Measurements from ENCODE around the gene CLN3.

Gene CLN3

DNA sequence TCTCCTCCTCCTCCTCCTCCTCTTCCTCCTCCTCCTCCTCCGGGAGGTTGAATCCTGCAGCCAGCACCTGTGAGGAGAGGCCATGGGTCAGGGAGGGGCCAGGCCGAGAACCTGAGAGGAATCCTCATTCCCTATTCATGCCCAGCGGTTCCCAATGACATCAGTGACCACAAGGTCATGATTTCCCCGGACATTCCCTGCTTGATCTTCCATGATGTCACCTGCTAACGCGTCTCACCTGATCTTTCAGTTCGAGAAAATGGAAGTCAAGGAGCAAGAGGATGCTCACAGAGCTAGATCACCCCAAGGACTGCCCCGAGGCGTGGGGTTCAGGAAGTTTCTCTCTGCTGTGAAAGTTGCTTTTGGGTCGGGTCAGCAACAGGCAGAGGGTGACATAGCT lies 8.0 kb upstream of the CLN3 start:
- ChIA-PET POLR2A (no interaction called here), CTCF (no interaction called here)
- no peak for TF ChIP-seq BHLHE40 (IDR thresholded peaks at IDR 0.05; ENCODE audit: borderline replicate concordance)
- TF ChIP-seq CTBP1 (IDR thresholded peaks at IDR 0.05; ENCODE audit: borderline replicate concordance), result no peak
- TF ChIP-seq FOXM1 (IDR thresholded peaks at IDR 0.05; ENCODE audit: borderline replicate concordance), result no peak
- TF ChIP-seq SUZ12 (IDR thresholded peaks at IDR 0.05), result no peak
- DNase-seq (ENCODE audit: extremely low spot score), result no peak

- no peak for DNase-seq (ENCODE audit: extremely low spot score)
- CTCF ChIA-PET, result no interaction called here
- TF ChIP-seq LEF1 (IDR thresholded peaks at IDR 0.05; ENCODE audit: borderline replicate concordance), result no peak
- TF ChIP-seq FOXK2 (IDR thresholded peaks at IDR 0.05), result no peak
- TF ChIP-seq BHLHE40 (IDR thresholded peaks at IDR 0.05; ENCODE audit: borderline replicate concordance), result no peak
- no peak for TF ChIP-seq HDGF (IDR thresholded peaks at IDR 0.05; ENCODE audit: borderline replicate concordance)
- TF ChIP-seq, protein P1, sequence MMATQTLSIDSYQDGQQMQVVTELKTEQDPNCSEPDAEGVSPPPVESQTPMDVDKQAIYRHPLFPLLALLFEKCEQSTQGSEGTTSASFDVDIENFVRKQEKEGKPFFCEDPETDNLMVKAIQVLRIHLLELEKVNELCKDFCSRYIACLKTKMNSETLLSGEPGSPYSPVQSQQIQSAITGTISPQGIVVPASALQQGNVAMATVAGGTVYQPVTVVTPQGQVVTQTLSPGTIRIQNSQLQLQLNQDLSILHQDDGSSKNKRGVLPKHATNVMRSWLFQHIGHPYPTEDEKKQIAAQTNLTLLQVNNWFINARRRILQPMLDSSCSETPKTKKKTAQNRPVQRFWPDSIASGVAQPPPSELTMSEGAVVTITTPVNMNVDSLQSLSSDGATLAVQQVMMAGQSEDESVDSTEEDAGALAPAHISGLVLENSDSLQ (IDR thresholded peaks at IDR 0.05), result no peak
- no peak for TF ChIP-seq FOXA1 (IDR thresholded peaks at IDR 0.05)
- no peak for TF ChIP-seq ARNT (IDR thresholded peaks at IDR 0.05)
- POLR2A ChIA-PET, result no interaction called here
Observed at GRCh38 chr16:28498666-28499381, 7.0 kb upstream of the CLN3 start.

DNA sequence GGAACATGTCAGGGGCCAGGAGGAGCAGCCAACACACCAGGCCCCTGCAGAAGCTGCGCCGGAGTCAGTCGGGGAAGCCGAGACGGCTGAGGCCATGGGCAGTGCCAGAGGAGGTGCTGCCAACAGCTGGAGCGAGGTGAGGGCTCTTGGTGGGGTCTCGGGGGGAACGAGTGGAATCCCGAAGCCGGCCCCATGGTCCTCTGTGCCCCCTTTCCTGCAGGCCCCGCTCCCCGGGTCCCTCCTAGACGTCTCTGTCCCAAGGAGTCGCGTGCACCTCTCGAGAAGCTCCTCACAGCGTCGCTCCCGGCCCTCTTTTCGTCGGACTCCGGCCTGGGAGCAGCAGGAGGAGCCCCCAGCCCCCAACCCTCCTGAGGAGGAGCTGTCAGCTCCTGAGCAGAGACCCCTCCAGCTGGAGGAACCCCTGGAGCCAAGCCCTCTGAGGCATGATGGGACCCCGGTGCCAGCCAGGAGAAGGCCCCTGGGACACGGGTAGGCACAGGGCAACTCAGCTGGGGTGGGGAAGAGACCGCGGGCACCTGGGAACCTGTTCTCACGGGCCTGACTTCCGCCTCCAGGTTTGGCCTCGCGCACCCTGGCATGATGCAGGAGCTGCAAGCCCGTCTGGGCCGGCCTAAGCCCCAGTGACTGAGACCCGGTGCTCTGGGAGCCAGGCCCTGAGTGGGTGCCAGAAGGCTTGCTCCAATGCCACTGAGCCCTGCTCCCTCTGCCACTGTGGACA lies 6.2 kb upstream of the CLN3 start:
- no peak for DNase-seq (ENCODE audit: extremely low spot score)
- TF ChIP-seq TARDBP (IDR thresholded peaks at IDR 0.05), result no peak
- TF ChIP-seq LEF1 (IDR thresholded peaks at IDR 0.05; ENCODE audit: borderline replicate concordance), result no peak
- TF ChIP-seq ELF4 (IDR thresholded peaks at IDR 0.05), result no peak
- TF ChIP-seq HDGF (IDR thresholded peaks at IDR 0.05; ENCODE audit: borderline replicate concordance), result no peak
- no peak for TF ChIP-seq L3MBTL2 (conservative IDR thresholded peaks at IDR 0.05)
- TF ChIP-seq SUZ12 (IDR thresholded peaks at IDR 0.05), result no peak
- TF ChIP-seq BHLHE40 (IDR thresholded peaks at IDR 0.05; ENCODE audit: borderline replicate concordance), result no peak
- TF ChIP-seq ARNT (IDR thresholded peaks at IDR 0.05), result no peak
- TF ChIP-seq, protein P1 (IDR thresholded peaks at IDR 0.05), result no peak
- no peak for TF ChIP-seq NFRKB (IDR thresholded peaks at IDR 0.05)
- TF ChIP-seq ZNF384 (IDR thresholded peaks at IDR 0.05), result no peak
- TF ChIP-seq SP1 (IDR thresholded peaks at IDR 0.05), result no peak
- no peak for TF ChIP-seq FOXM1 (IDR thresholded peaks at IDR 0.05; ENCODE audit: borderline replicate concordance)
- POLR2A ChIA-PET, result no interaction called here
- CTCF ChIA-PET, result no interaction called here

DNA sequence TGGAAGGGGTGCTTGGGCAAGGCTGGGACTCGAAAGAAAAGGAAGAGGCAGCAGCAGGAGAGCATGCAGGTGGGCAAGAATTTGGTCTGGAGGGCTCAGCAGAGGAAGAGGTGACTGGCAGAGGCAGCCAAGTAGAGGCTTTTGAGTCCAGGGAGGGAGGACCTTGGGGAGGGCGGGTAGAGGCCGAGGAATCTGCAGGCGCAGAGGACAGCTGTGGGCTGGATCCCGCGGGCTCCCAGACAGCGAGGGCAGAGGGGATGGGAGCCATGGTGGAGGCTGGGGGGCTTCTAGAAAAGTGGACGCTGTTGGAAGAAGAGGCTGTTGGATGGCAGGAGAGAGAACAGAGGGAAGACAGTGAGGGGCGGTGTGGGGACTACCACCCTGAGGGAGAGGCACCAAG lies 5.5 kb upstream of the CLN3 start:
- no peak for DNase-seq (ENCODE audit: extremely low spot score)
- TF ChIP-seq LEF1 (IDR thresholded peaks at IDR 0.05; ENCODE audit: borderline replicate concordance), result no peak
- TF ChIP-seq ARNT (IDR thresholded peaks at IDR 0.05), result no peak
- no peak for TF ChIP-seq SUZ12 (IDR thresholded peaks at IDR 0.05)
- no peak for TF ChIP-seq SP1 (IDR thresholded peaks at IDR 0.05)
- TF ChIP-seq BHLHE40 (IDR thresholded peaks at IDR 0.05; ENCODE audit: borderline replicate concordance), result no peak
- TF ChIP-seq HDGF (IDR thresholded peaks at IDR 0.05; ENCODE audit: borderline replicate concordance), result no peak
- no peak for TF ChIP-seq TARDBP (IDR thresholded peaks at IDR 0.05)
- TF ChIP-seq, protein P1 (IDR thresholded peaks at IDR 0.05), result no peak
- TF ChIP-seq FOXM1 (IDR thresholded peaks at IDR 0.05; ENCODE audit: borderline replicate concordance), result no peak
- TF ChIP-seq ZNF384 (IDR thresholded peaks at IDR 0.05), result no peak
- TF ChIP-seq FOXA1 (IDR thresholded peaks at IDR 0.05), result no peak
- TF ChIP-seq NFRKB (IDR thresholded peaks at IDR 0.05), result no peak
- TF ChIP-seq CTBP1 (IDR thresholded peaks at IDR 0.05; ENCODE audit: borderline replicate concordance), result no peak
- TF ChIP-seq L3MBTL2 (conservative IDR thresholded peaks at IDR 0.05), result no peak
- no peak for TF ChIP-seq FOXK2 (IDR thresholded peaks at IDR 0.05)
- TF ChIP-seq ELF4 (IDR thresholded peaks at IDR 0.05), result no peak
- POLR2A ChIA-PET, result no interaction called here
- CTCF ChIA-PET, result no interaction called here

DNA sequence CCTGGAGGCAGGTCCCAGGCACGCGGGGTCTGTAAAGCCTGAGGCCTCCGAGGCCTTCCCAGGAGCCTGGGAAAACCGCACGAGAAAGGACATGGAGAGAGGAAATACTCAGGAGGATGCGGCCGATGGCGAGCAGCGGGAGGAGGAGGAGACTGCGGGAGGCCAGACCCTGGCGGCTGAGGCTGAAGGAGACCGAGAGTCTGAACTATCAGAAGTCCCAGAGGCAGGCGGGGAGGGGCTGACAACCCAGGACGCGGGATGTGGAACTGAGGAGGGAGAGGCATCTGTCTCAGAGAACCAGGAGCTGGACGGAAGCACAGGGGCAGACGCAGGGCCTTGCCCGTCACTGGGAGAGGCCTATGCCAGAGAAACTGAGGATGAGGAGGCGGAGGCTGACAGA lies 5.0 kb upstream of the CLN3 start:
- ChIA-PET POLR2A (no interaction called here), CTCF (interaction anchor here (0.5 kb wide), 1 partner anchor 12 kb away, joined by 4 read pairs; no protein-coding TSS in a partner anchor)
- DNase-seq (ENCODE audit: extremely low spot score), result no peak
- TF ChIP-seq BHLHE40 (IDR thresholded peaks at IDR 0.05; ENCODE audit: borderline replicate concordance) (no peak), NFRKB (IDR thresholded peaks at IDR 0.05) (no peak), L3MBTL2 (conservative IDR thresholded peaks at IDR 0.05) (no peak), LEF1 (IDR thresholded peaks at IDR 0.05; ENCODE audit: borderline replicate concordance) (no peak), SUZ12 (IDR thresholded peaks at IDR 0.05) (no peak), SP1 (IDR thresholded peaks at IDR 0.05) (no peak), TARDBP (IDR thresholded peaks at IDR 0.05) (no peak), HDGF (IDR thresholded peaks at IDR 0.05; ENCODE audit: borderline replicate concordance) (no peak)
